Endothelial cell of umbilical vein (primary cell): ENCODE results near the gene MAGEC2. TPM values are rescaled to one million over a fixed set of nuclear protein-coding genes. Genes with fewer than 3 reads are reported as not detected.

ENCODE experiments used
- BruUV-seq: library from RNA; stranded (reverse); fragments of 400-500 nt; replicated peaks from 2 replicates; lab custom pipeline; 2021; lab: Mats Ljungman, UMichigan
- CTCF ChIA-PET: fragments of 300-600, 350-600 bp; sonication (Branson Sonifier 250); formaldehyde crosslinking; loops from one replicate; lab custom pipeline; 2021; ENCODE audit warnings: antibody characterized with exemption, inconsistent platforms; lab: Charles Lee
- POLR2A ChIA-PET: fragments of 300-600, 350-600 bp; sonication (Branson Sonifier 250); formaldehyde crosslinking; loops from one replicate; lab custom pipeline; 2021; ENCODE audit warnings: antibody characterized with exemption, inconsistent platforms; lab: Charles Lee
- DNase-seq: peaks from one replicate; pipeline ENCODE4 v3.0.0-alpha.2; 2011; ENCODE audit warnings: low read depth, low spot score
- FAIRE-seq: peaks from 2 replicates; lab custom pipeline; 2011; peaks lifted over from hg19 to GRCh38; lab: Jason Lieb, UNC
- H2AFZ ChIP-seq: 2 replicates; pipeline ENCODE4 v1.6.0; 2012; ENCODE audit warnings: low read depth, low read length, control low read depth, inconsistent platforms
- H3K27ac ChIP-seq: 2 replicates; pipeline ENCODE4 v1.5.1; 2011; ENCODE audit warnings: low read depth, mild to moderate bottlenecking, control low read depth, low read length, moderate library complexity; ENCODE audit not compliant: insufficient read depth
- H3K27me3 ChIP-seq, 2 experiments: 2 replicates each; pipeline versions ENCODE4 v1.6.0 to v1.6.1; 2011; ENCODE audit warnings: low read length in 2 of 2, mixed read lengths in 1 of 2; ENCODE audit not compliant: control insufficient read depth in 2 of 2, insufficient read depth in 2 of 2
- H3K36me3 ChIP-seq, 2 experiments: 2 replicates in 1 of 2; 3 replicates in 1 of 2; pipeline ENCODE4 v1.5.1; 2011; ENCODE audit warnings: low read length in 2 of 2, mild to moderate bottlenecking in 1 of 2, moderate library complexity in 1 of 2; ENCODE audit not compliant: control insufficient read depth in 2 of 2, insufficient read depth in 2 of 2; ENCODE audit errors: extremely low read depth in 1 of 2
- H3K4me1 ChIP-seq: 3 replicates; pipeline ENCODE4 v1.5.1; 2011; ENCODE audit warnings: mild to moderate bottlenecking, low read length; ENCODE audit not compliant: control insufficient read depth, insufficient read depth; ENCODE audit errors: extremely low read depth
- H3K4me2 ChIP-seq: 2 replicates; pipeline ENCODE4 v1.6.1; 2011; ENCODE audit warnings: low read length, control low read depth, mixed read lengths; ENCODE audit not compliant: insufficient read depth
- H3K4me3 ChIP-seq, 3 experiments: fragments of 200-600 bp in 1 of 3; sonication (generic), shearing (Covaris generic) in 1 of 3; replicated peaks in 1 of 3; 2 replicates each; pipeline ENCODE4 v1.5.1; 2011 to 2016; ENCODE audit warnings: control low read depth in 3 of 3, low read length in 3 of 3, mild to moderate bottlenecking in 2 of 3, inconsistent platforms in 1 of 3, low read depth in 1 of 3, moderate library complexity in 1 of 3; ENCODE audit not compliant: insufficient read depth in 1 of 3
- H3K79me2 ChIP-seq: 2 replicates; pipeline ENCODE4 v1.6.0; 2012; ENCODE audit warnings: low read length, inconsistent platforms; ENCODE audit not compliant: control insufficient read depth, insufficient read depth
- H3K9ac ChIP-seq: replicated peaks from 2 replicates; pipeline ENCODE3; 2011; ENCODE audit warnings: low read length, control low read depth; ENCODE audit not compliant: insufficient read depth; ENCODE audit errors: extremely low read depth
- H3K9me1 ChIP-seq: replicated peaks from 3 replicates; pipeline ENCODE4 v1.6.0; 2011; ENCODE audit warnings: mild to moderate bottlenecking, low read length; ENCODE audit not compliant: control insufficient read depth, insufficient read depth; ENCODE audit errors: extremely low read depth
- H3K9me3 ChIP-seq: replicated peaks from 2 replicates; pipeline ENCODE4 v1.5.1; 2012; ENCODE audit warnings: low read length, inconsistent platforms; ENCODE audit not compliant: control insufficient read depth, insufficient read depth
- H4K20me1 ChIP-seq: replicated peaks from 2 replicates; pipeline ENCODE3; 2011; ENCODE audit warnings: mild to moderate bottlenecking, low read length; ENCODE audit not compliant: control insufficient read depth, insufficient read depth; ENCODE audit errors: extremely low read depth
- EZH2 ChIP-seq: IDR thresholded peaks from 2 replicates; pipeline ENCODE4 v1.6.1; 2012; ENCODE audit warnings: borderline replicate concordance, low read depth, mild to moderate bottlenecking, moderate library complexity, low read length, inconsistent platforms; ENCODE audit not compliant: severe bottlenecking
- FOS ChIP-seq: IDR thresholded peaks from 2 replicates; pipeline ENCODE4 v1.6.1; 2011; ENCODE audit warnings: mild to moderate bottlenecking, low read length, moderate library complexity, borderline replicate concordance; ENCODE audit not compliant: insufficient read depth
- GATA2 ChIP-seq: IDR thresholded peaks from 2 replicates; pipeline ENCODE4 v1.7.0; 2011; ENCODE audit warnings: low read depth, mild to moderate bottlenecking, moderate library complexity, mixed read lengths, low read length; ENCODE audit not compliant: insufficient read length, insufficient read depth
- JUN ChIP-seq: IDR thresholded peaks from 2 replicates; pipeline ENCODE4 v1.6.1; 2011; ENCODE audit warnings: borderline replicate concordance, low read depth; ENCODE audit not compliant: insufficient read length, insufficient read depth
- MYC ChIP-seq: IDR thresholded peaks from one replicate; pipeline ENCODE4 v1.6.1; 2011; ENCODE audit warnings: mild to moderate bottlenecking, low read depth, low read length
- POLR2A ChIP-seq: IDR thresholded peaks from 2 replicates; pipeline ENCODE4 v1.6.1; 2012; ENCODE audit warnings: low read depth, mild to moderate bottlenecking, control low read depth, low read length
- POLR2AphosphoS5 ChIP-seq: IDR thresholded peaks from 2 replicates; pipeline ENCODE4 v1.6.1; 2012; ENCODE audit warnings: low read depth, mild to moderate bottlenecking, control low read depth, low read length, moderate library complexity; ENCODE audit not compliant: insufficient read depth
- dilution Hi-C: fragments of 300-500 bp; cut with MboI; formaldehyde crosslinking; loops from one replicate; pipeline ENCODE4 v1.15.0; 2019; ENCODE audit warnings: low sequenced_read_pairs; ENCODE audit not compliant: extremely low pct_ligation_motif_present
- intact Hi-C: fragments of 100-400 bp; cut with micrococcal nuclease; formaldehyde crosslinking; loops from one replicate; pipeline ENCODE4 v1.10.0; 2022
- polyA plus RNA-seq, 4 experiments: library from polyadenylated mRNA; depleted of rRNA in 3 of 4; stranded (reverse) in 3 of 4; unstranded in 1 of 4; fragments of >200 nt; gene quantifications; 2 replicates each; pipeline versions ENCODE4 v1.2.1 to v1.2.3, GENCODE V29; 2011 to 2012; ENCODE audit warnings: missing spikeins in 1 of 4
- total RNA-seq: library from RNA; stranded (reverse); gene quantifications from 2 replicates; pipeline ENCODE4 v1.2.3, GENCODE V29; 2021
- TF ChIP-seq, protein P1 (sequence below), 2 donors: IDR thresholded peaks; 1 replicate in 1 of 2; 2 replicates in 1 of 2; pipeline ENCODE4 v1.5.1; 2011; ENCODE audit warnings: low read length in 2 of 2, mild to moderate bottlenecking in 2 of 2, moderate library complexity in 2 of 2, control low read depth in 1 of 2, inconsistent platforms in 1 of 2, low read depth in 1 of 2; ENCODE audit not compliant: insufficient read depth in 1 of 2; ENCODE audit errors: extremely low read depth in 1 of 2
- TF ChIP-seq, protein P2 (sequence below): IDR thresholded peaks from 2 replicates; pipeline ENCODE4 v1.6.1; 2011; ENCODE audit not compliant: insufficient read depth, insufficient read length

MAGEC2 gene
- total and polyA plus RNA-seq, 2 donors (not counting 3 experiments of a cell fraction or from before 2014, with no cell fraction given), result not detected

DNA sequence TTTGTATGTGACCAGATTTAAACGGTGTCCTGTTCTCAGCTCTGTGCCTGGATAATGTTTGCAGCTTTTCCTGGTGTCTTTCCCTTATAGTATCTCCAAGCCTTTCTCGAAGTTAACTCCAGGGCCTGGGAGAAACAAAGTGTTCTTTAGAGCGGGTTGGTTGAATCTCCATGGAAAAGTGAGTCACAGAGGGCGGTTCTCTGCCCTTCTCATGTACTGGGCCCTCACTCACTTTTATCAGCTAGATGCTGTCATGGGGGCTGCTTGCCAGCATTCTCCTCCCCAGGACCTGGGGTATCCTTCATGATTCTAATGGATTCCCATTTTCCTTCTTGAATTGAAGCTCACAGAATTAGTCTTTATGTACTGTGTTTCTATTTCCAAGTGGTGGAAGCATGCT lies 46.1 kb upstream of the MAGEC2 start:
- no peak for FAIRE-seq
- CTCF ChIA-PET, result no interaction called here
- H3K36me3 ChIP-seq, result no peaks in the 10 kb centered on the region

More for the DNA sequence above, 46.1 kb upstream of the MAGEC2 start:
- Histone ChIP-seq H3K9me1 (no peaks in the 10 kb centered on the region), H3K79me2 (no peaks in the 10 kb centered on the region), H3K27ac (no peak overlapping the region), H3K27me3 (no peaks in the 10 kb centered on the region), H3K9ac (no peak overlapping the region), H3K4me2 (no peak overlapping the region), H3K4me1 (no peaks in the 10 kb centered on the region), H3K4me3 (no peak overlapping the region), H3K9me3 (no peaks in the 10 kb centered on the region), H2AFZ (no peak overlapping the region), H4K20me1 (no peaks in the 10 kb centered on the region)
- DNase-seq, result no peak
- dilution Hi-C loops (no loop called here), intact Hi-C loops (no loop called here)
- POLR2A ChIA-PET, result no interaction called here
- no peak for TF ChIP-seq MYC
- no peak for TF ChIP-seq POLR2AphosphoS5
- TF ChIP-seq EZH2, result no peak
- no peak for TF ChIP-seq GATA2
- TF ChIP-seq, protein P1, sequence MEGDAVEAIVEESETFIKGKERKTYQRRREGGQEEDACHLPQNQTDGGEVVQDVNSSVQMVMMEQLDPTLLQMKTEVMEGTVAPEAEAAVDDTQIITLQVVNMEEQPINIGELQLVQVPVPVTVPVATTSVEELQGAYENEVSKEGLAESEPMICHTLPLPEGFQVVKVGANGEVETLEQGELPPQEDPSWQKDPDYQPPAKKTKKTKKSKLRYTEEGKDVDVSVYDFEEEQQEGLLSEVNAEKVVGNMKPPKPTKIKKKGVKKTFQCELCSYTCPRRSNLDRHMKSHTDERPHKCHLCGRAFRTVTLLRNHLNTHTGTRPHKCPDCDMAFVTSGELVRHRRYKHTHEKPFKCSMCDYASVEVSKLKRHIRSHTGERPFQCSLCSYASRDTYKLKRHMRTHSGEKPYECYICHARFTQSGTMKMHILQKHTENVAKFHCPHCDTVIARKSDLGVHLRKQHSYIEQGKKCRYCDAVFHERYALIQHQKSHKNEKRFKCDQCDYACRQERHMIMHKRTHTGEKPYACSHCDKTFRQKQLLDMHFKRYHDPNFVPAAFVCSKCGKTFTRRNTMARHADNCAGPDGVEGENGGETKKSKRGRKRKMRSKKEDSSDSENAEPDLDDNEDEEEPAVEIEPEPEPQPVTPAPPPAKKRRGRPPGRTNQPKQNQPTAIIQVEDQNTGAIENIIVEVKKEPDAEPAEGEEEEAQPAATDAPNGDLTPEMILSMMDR (IDR thresholded peaks at IDR 0.05; ENCODE audit: extremely low read depth in 1 of 2, insufficient read depth in 1 of 2, low read depth in 1 of 2, low read length in 2 of 2), result no peak
- TF ChIP-seq FOS, result no peak
- TF ChIP-seq, protein P2, sequence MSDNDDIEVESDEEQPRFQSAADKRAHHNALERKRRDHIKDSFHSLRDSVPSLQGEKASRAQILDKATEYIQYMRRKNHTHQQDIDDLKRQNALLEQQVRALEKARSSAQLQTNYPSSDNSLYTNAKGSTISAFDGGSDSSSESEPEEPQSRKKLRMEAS, result no peak
- no peak for TF ChIP-seq POLR2A
- TF ChIP-seq JUN, result no peak
- BruUV-seq, result no TSS peak
